ENCODE measurements around the gene KRT40. TPM values are rescaled to one million over a fixed set of nuclear protein-coding genes. Genes with fewer than 3 reads are reported as not detected.

KRT40 gene
- total and polyA plus RNA-seq, 4 donors = not detected

- Histone ChIP-seq H3K4me1 (ENCODE audit: control insufficient read depth in 4 of 4, insufficient read depth in 4 of 4, low read length in 3 of 4) (no peaks in the 10 kb centered on the region), H3K9ac (ENCODE audit: low read depth in 1 of 2, low read length in 2 of 2) (no peak overlapping the region), H3K27me3 (ENCODE audit: control insufficient read depth in 4 of 4, insufficient read depth in 4 of 4, low read length in 3 of 4) (no peaks in the 10 kb centered on the region), H3K27ac (ENCODE audit: low read depth in 1 of 2, low read length in 2 of 2) (no peak overlapping the region), H3K4me3 (ENCODE audit: low read depth in 1 of 3, low read length in 3 of 3) (no peak overlapping the region), H3K36me3 (ENCODE audit: control insufficient read depth in 4 of 4, insufficient read depth in 3 of 4, low read depth in 1 of 4, low read length in 3 of 4) (no peaks in the 10 kb centered on the region), H3K9me3 (ENCODE audit: control insufficient read depth in 4 of 4, low read length in 3 of 4) (no peaks in the 10 kb centered on the region)
- DNase-seq (ENCODE audit: low spot score) = no peak
- WGBS = 72% methylated on average over 2 of the region's 2 CpGs
- TF ChIP-seq HNF4G (IDR thresholded peaks at IDR 0.05) = no peak
- TF ChIP-seq GABPA (IDR thresholded peaks at IDR 0.05 in 1 of 2, conservative IDR thresholded peaks at IDR 0.05 in 1 of 2) = no peak
- no peak for TF ChIP-seq ATF3 (IDR thresholded peaks at IDR 0.05)
- no peak for TF ChIP-seq CTCF (IDR thresholded peaks at IDR 0.05; ENCODE audit: low read depth, low read length, missing input control)
- TF ChIP-seq FOXA1 (IDR thresholded peaks at IDR 0.05) = no peak
- TF ChIP-seq HNF4A (conservative IDR thresholded peaks at IDR 0.05) = no peak
- TF ChIP-seq YY1 (IDR thresholded peaks at IDR 0.05) = no peak
- TF ChIP-seq RXRA (IDR thresholded peaks at IDR 0.05) = no peak
- TF ChIP-seq RAD21 (IDR thresholded peaks at IDR 0.05) = no peak
- TF ChIP-seq JUND (IDR thresholded peaks at IDR 0.05) = no peak
- TF ChIP-seq TAF1 (conservative IDR thresholded peaks at IDR 0.05) = no peak
- no peak for TF ChIP-seq ZBTB33 (IDR thresholded peaks at IDR 0.05)
- no peak for TF ChIP-seq MAX (IDR thresholded peaks at IDR 0.05)
- TF ChIP-seq NR2F2 (IDR thresholded peaks at IDR 0.05) = no peak
- TF ChIP-seq SP1 (IDR thresholded peaks at IDR 0.05) = no peak
- no peak for TF ChIP-seq REST (IDR thresholded peaks at IDR 0.05)
- no peak for TF ChIP-seq EGR1 (IDR thresholded peaks at IDR 0.05; ENCODE audit: low read depth in 2 of 2)
- TF ChIP-seq FOXA2 (IDR thresholded peaks at IDR 0.05) = no peak
These were observed 51.5 kb downstream of the KRT40 start for GRCh38 chr17:40932608-40933007.

All from liver (tissue), 9 donors.